Ovary (tissue), 3 donors: ENCODE results near the gene PRICKLE1.

Experiments
- CTCF ChIP-seq, 3 donors: fragments of 450-650 bp in 2 of 3; fragments of 200-600 bp in 1 of 3; IDR thresholded peaks; one replicate each; pipeline versions ENCODE4 v1.5.1 to v1.8.0; 2016 to 2022; ENCODE audit warnings: antibody characterized with exemption in 3 of 3, mild to moderate bottlenecking in 1 of 3
- EP300 ChIP-seq: sonication (generic); formaldehyde crosslinking; IDR thresholded peaks from one replicate; pipeline ENCODE4 v1.6.1; 2017; ENCODE audit warnings: antibody characterized with exemption
- POLR2A ChIP-seq: fragments of 450-650 bp; IDR thresholded peaks from one replicate; pipeline ENCODE4 v1.6.1; 2017; ENCODE audit warnings: antibody characterized with exemption, mild to moderate bottlenecking, moderate library complexity
- donor health status: DM: no; HTN: no; CAD: no.

GRCh38 chr12:42490261-42490842 lies 99.2 kb downstream of the PRICKLE1 start:
- TF ChIP-seq POLR2A: no peak
- no peak for TF ChIP-seq CTCF (IDR thresholded peaks at IDR 0.05)
- TF ChIP-seq EP300: no peak
